Activated CD8-positive, alpha-beta memory T cell treated with anti-CD3 and anti-CD28 coated beads, Interleukin-2, amount 10 ng/mL, durations not matched to agents 7 days and 5 days (primary cell): ENCODE data around the gene GUK1. TPM values are rescaled to one million over a fixed set of nuclear protein-coding genes. Genes with fewer than 3 reads are reported as not detected.
A peak's percentile ranks its signal among the peaks of the same experiment; 100 is the strongest.

Experiments
- ATAC-seq: fragments of 150-1000 bp; cut with Tn5 transposase; one replicate; pipeline ENCODE4 v1.10.0; 2021; ENCODE audit warnings: moderate library complexity
- CTCF ChIA-PET: fragments of 350-600 bp; sonication (Branson Sonifier 250); formaldehyde crosslinking; loops from one replicate; lab custom pipeline; 2021; ENCODE audit warnings: antibody characterized with exemption; lab: Charles Lee
- DNase-seq: peaks from one replicate; pipeline ENCODE4 v3.0.0-alpha.2; 2020
- H3K27ac Mint-ChIP-seq: one replicate; pipeline ENCODE4 v1.8.0; 2021; ENCODE audit warnings: mild to moderate bottlenecking, mixed read lengths
- H3K27me3 Mint-ChIP-seq: one replicate; pipeline ENCODE4 v1.8.0; 2021; ENCODE audit warnings: mixed read lengths
- H3K36me3 Mint-ChIP-seq: one replicate; pipeline ENCODE4 v1.8.0; 2021; ENCODE audit warnings: mild to moderate bottlenecking, mixed read lengths
- H3K4me1 Mint-ChIP-seq: one replicate; pipeline ENCODE4 v1.8.0; 2021; ENCODE audit warnings: mixed read lengths
- H3K4me3 Mint-ChIP-seq: one replicate; pipeline ENCODE4 v1.8.0; 2021; ENCODE audit warnings: mild to moderate bottlenecking, moderate library complexity, mixed read lengths
- H3K9me3 Mint-ChIP-seq: one replicate; pipeline ENCODE4 v1.8.0; 2022; ENCODE audit warnings: low read depth, mixed read lengths
- total RNA-seq, 2 experiments: library from RNA; stranded (reverse); gene quantifications; one replicate each; pipeline ENCODE4 v1.2.3, GENCODE V29; 2021

GUK1 gene
- total RNA-seq, 2 experiments from 2014 or later = 262 to 325 TPM

GRCh38 chr1:228158151-228159007 is 18.3 kb downstream of the GUK1 start:
- Mint-ChIP-seq H3K4me1 (peaks cover 30% of the 10 kb centered on the region), H3K27ac (no peak overlapping the region), H3K4me3 (no peak overlapping the region), H3K27me3 (no peaks in the 10 kb centered on the region), H3K36me3 (no peaks in the 10 kb centered on the region), H3K9me3 (no peaks in the 10 kb centered on the region)
- DNase-seq = no peak
- CTCF ChIA-PET = interaction anchor here (1.3 kb wide), 1 partner anchor 48 kb away, joined by 3 read pairs; no protein-coding TSS in a partner anchor
- ATAC-seq = no peak

DNA sequence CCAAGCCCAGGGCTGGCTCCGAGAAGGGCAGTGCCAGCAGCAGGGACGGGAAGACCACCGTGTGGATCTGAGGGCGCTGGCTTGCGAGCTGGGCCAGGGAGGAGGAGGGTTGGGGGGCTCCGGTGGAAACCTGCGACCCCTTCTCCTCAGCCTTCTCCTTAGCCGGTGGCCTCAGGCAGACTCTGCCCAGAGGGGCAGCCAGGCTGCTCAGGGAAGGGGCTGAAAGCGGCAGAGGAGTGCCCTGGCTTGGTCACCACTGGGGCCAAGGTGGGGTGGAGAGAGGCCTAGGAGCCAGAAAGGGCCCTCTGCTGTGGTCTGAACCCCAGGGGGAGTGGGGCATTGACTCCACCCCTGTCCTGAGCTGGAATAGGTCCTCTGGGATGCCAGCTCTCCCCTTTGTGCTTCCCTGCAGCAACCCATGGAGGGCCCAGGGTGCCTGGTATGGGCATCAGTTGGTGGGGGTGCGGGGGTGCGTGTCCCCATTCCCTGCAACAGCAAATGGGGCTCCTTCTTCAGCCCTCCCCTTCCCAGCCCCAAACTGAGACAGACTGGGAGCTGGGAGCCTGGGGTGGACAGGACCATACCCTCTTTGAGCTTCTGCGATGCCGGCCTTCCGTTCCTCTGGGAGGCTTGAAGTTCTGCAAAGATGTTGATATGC is 19.1 kb downstream of the GUK1 start:
- DNase-seq (no peak), ATAC-seq (no peak)
- no peaks in the 10 kb centered on the region for H3K9me3 Mint-ChIP-seq
- H3K4me3 Mint-ChIP-seq = no peak overlapping the region
- H3K27me3 Mint-ChIP-seq = no peaks in the 10 kb centered on the region
- CTCF ChIA-PET = no interaction called here
- peaks cover 31% of the 10 kb centered on the region for H3K4me1 Mint-ChIP-seq
- no peaks in the 10 kb centered on the region for H3K36me3 Mint-ChIP-seq
- no peak overlapping the region for H3K27ac Mint-ChIP-seq

DNA sequence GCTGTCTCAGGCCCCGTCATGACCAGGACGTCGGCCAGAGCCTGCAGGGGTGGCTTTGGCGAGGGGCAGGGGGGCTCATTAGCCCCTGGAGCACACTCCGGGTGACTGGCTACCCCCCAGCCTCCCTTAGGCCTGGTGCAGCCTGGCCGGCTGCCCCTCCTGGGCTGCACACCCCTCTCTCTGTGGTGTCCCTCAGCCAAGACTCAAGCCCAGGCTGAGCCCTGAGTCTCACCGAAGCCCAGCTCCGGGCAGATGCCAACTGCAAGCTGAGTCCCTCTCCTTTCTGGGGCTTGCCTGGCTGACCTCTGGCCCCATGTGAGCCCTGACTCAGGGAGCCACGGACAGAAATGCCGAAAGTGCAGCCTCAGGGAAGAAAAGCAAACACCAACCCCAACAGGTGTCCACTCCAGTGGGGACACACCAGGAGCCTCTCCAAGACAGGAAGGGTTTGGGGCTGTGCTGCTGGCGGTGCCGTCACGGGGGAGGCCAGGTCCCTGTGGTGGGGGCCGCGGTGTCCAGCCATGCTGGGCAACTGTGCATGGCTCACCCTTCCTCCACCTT is 20.2 kb downstream of the GUK1 start:
- H3K27me3 Mint-ChIP-seq = no peaks in the 10 kb centered on the region
- DNase-seq = no peak
- ATAC-seq = no peak
- H3K4me1 Mint-ChIP-seq = peaks cover 40% of the 10 kb centered on the region
- no peak overlapping the region for H3K27ac Mint-ChIP-seq
- CTCF ChIA-PET = no interaction called here
- no peaks in the 10 kb centered on the region for H3K36me3 Mint-ChIP-seq
- H3K4me3 Mint-ChIP-seq = no peak overlapping the region
- no peaks in the 10 kb centered on the region for H3K9me3 Mint-ChIP-seq

- CTCF ChIA-PET = interaction anchor here (0.9 kb wide), 1 partner anchor 297 kb away, joined by 4 read pairs; no protein-coding TSS in a partner anchor
- Mint-ChIP-seq H3K4me3 (no peak overlapping the region), H3K9me3 (no peaks in the 10 kb centered on the region), H3K27ac (no peak overlapping the region), H3K4me1 (peaks cover 35% of the 10 kb centered on the region), H3K27me3 (no peaks in the 10 kb centered on the region), H3K36me3 (no peaks in the 10 kb centered on the region)
- ATAC-seq (no peak), DNase-seq (no peak)
Observed at GRCh38 chr1:228161362-228161761, 21.3 kb downstream of the GUK1 start.

DNA sequence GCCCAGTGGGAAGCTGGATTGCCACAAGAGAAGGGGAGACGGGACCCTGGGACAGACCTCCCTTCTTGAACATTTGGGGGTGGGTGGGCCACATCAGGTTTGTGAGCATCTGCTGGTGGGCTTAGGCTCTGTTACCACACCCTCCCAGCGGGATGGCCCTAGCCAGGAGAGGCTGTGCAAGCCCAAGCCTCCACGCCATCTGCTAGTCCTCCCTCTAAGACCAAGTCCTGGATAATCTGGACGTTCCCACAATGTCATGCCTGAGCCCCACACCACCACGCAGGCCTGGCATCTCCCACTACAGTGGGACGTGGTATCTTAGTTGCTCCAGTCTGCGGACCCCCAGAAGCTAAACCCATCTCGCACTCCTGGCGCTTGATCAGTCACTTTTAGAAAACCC is 21.8 kb downstream of the GUK1 start:
- Mint-ChIP-seq H3K27ac (no peak overlapping the region), H3K27me3 (no peaks in the 10 kb centered on the region), H3K36me3 (no peaks in the 10 kb centered on the region), H3K4me3 (no peak overlapping the region), H3K9me3 (no peaks in the 10 kb centered on the region), H3K4me1 (peaks cover 37% of the 10 kb centered on the region)
- CTCF ChIA-PET = interaction anchor here (0.6 to 0.9 kb wide), 3 partner anchors 21 to 297 kb away, joined by 3 to 4 read pairs (median 4); partner anchors contain the start of gene GUK1
- no peak for ATAC-seq
- DNase-seq = no peak

GRCh38 chr1:228162286-228163006 is 22.4 kb downstream of the GUK1 start:
- H3K27me3 Mint-ChIP-seq = no peaks in the 10 kb centered on the region
- ATAC-seq (no peak), DNase-seq (no peak)
- H3K36me3 Mint-ChIP-seq = no peaks in the 10 kb centered on the region
- no peak overlapping the region for H3K4me3 Mint-ChIP-seq
- H3K27ac Mint-ChIP-seq = peak overlapping the region; percentile 43
- no peaks in the 10 kb centered on the region for H3K9me3 Mint-ChIP-seq
- CTCF ChIA-PET = interaction anchor here (0.6 to 0.7 kb wide), 2 partner anchors 22 to 32 kb away, joined by 3 to 4 read pairs; partner anchors contain the start of gene GUK1
- H3K4me1 Mint-ChIP-seq = peaks cover 34% of the 10 kb centered on the region

GRCh38 chr1:228163007-228163753 is 23.1 kb downstream of the GUK1 start:
- Mint-ChIP-seq H3K4me1 (peaks cover 36% of the 10 kb centered on the region), H3K36me3 (no peaks in the 10 kb centered on the region), H3K4me3 (no peak overlapping the region), H3K9me3 (no peaks in the 10 kb centered on the region), H3K27me3 (no peaks in the 10 kb centered on the region), H3K27ac (no peak overlapping the region)
- no peak for ATAC-seq
- DNase-seq = no peak
- CTCF ChIA-PET = interaction anchor here (5.2 kb wide), 1 partner anchor 32 kb away, joined by 62 read pairs; no protein-coding TSS in a partner anchor

- Mint-ChIP-seq H3K36me3 (no peaks in the 10 kb centered on the region), H3K9me3 (no peaks in the 10 kb centered on the region), H3K4me3 (peak overlapping the region; percentile 85), H3K27ac (peak overlapping the region; percentile 79), H3K4me1 (peaks cover 36% of the 10 kb centered on the region), H3K27me3 (no peaks in the 10 kb centered on the region)
- ATAC-seq (no peak), DNase-seq (no peak)
- CTCF ChIA-PET = interaction anchor here (1.2 to 5.2 kb wide), 3 partner anchors 33 to 1755 kb away, joined by 3 to 62 read pairs (median 4); no protein-coding TSS in a partner anchor
Observed at GRCh38 chr1:228163776-228164519, 23.9 kb downstream of the GUK1 start.

GRCh38 chr1:228164561-228165371 is 24.7 kb downstream of the GUK1 start:
- Mint-ChIP-seq H3K4me3 (peak overlapping the region; percentile 85), H3K4me1 (peaks cover 36% of the 10 kb centered on the region), H3K27ac (peak overlapping the region; percentile 95), H3K9me3 (no peaks in the 10 kb centered on the region), H3K36me3 (no peaks in the 10 kb centered on the region), H3K27me3 (no peaks in the 10 kb centered on the region)
- ATAC-seq (no peak), DNase-seq (no peak)
- CTCF ChIA-PET = interaction anchor here (1.0 to 5.2 kb wide), 16 partner anchors 8 to 1756 kb away, joined by 3 to 62 read pairs (median 6); partner anchors contain the start of gene GUK1

- Mint-ChIP-seq H3K4me3 (peak within 1 kb of the TSS; percentile 85), H3K9me3 (no peaks in the 10 kb centered on the region), H3K36me3 (no peaks in the 10 kb centered on the region), H3K4me1 (peaks cover 36% of the 10 kb centered on the region), H3K27me3 (no peaks in the 10 kb centered on the region), H3K27ac (peak within 1 kb of the TSS; percentile 95)
- CTCF ChIA-PET = interaction anchor here (1.0 to 5.2 kb wide), 28 partner anchors 9 to 1757 kb away, joined by 3 to 62 read pairs (median 4); partner anchors contain the start of genes GUK1 and ZNF678
- peak; percentile 87 for ATAC-seq
- DNase-seq = peak; percentile 100
Observed at GRCh38 chr1:228165372-228166169, 25.5 kb downstream of the GUK1 start, which contains the start of gene IBA57. IBA57 (plus strand) TSS chr1:228165804; CDS start chr1:228165817, 13 bp downstream.
